ENCODE data around the gene DDX10. TPM values are rescaled to one million over a fixed set of nuclear protein-coding genes. Genes with fewer than 3 reads are reported as not detected.

The DDX10 gene
- total RNA-seq, 1 experiment from 2014 or later, result 43.4 TPM

DNA sequence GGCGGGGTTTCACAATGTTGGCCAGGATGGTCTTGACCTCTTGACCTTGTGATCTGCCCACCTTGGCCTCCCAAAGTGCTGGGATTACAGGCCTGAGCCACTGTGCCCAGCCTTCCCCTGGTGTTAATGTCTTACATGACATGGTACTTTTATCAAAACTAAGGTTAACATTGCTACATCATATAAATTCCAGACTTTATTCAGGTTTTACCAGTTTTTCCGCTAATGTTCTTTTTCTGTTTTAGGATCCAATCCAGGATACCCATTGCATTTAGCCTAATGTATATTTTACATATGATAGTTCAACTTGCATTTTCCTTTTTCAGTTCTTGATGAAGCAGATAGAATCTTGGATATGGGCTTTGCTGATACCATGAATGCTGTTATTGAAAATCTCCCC, 14.2 kb downstream of the DDX10 start:
- no peaks in the 10 kb centered on the region for H3K4me1 ChIP-seq
- H3K4me3 ChIP-seq, result no peak overlapping the region
- H3K9me3 ChIP-seq (replicated peaks), result no peaks in the 10 kb centered on the region
- no peak for DNase-seq
- peaks cover 20% of the 10 kb centered on the region for H3K36me3 ChIP-seq
- H3K27me3 ChIP-seq, result no peaks in the 10 kb centered on the region
- H3K27ac ChIP-seq, result no peak overlapping the region

DNA sequence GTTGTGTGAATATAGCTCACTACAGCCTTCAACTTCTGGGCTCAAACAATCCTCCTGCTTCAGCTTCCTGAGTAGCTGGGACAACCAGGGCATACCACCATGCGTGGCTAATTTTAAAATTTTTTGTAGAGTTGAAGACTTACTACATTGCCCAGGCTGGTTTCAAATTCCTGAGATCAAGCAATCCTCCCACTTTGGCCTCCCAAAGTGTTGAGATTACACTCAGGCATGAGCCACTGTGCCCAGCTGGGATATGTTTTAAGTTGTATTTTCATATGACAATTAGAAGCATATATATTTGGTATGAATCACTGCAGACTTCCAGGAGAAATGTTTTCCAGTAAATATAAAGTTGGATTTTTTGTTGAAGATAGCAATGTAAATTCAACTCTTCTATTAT, 15.4 kb downstream of the DDX10 start:
- Histone ChIP-seq H3K27ac (no peak overlapping the region), H3K27me3 (no peaks in the 10 kb centered on the region), H3K4me1 (no peaks in the 10 kb centered on the region), H3K36me3 (peaks cover 20% of the 10 kb centered on the region), H3K9me3 (replicated peaks) (no peaks in the 10 kb centered on the region), H3K4me3 (no peak overlapping the region)
- no peak for DNase-seq

DNA sequence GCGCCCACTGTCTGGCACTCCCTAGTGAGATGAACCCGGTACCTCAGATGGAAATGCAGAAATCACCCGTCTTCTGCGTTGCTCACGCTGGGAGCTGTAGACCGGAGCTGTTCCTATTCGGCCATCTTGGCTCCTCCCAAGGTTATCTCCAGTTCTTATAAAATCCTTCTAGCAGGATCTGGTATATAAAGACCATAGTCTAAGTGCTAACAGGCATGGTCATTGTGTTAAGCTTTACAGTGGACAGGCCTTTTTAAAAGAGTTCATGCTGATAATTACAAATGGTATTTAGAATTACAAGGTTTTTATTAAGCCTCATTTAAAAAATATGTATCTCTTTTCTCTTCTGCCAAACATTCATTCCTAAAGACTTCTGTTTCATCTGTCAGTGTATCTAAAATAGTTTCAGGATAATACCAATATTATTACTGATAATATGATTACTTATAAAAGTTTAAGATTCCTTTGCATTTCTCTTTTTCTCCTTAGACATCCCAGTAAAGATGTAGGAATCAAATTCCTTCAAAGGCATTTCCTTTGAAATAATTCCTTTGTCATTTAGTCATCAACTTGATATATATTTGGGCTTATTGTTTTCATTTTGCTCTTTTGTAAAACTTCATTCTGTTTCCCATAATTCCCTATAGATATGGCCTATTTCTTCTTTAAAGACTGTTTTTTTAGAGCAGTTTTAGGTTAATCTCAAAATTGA, 20.7 kb downstream of the DDX10 start:
- H3K27ac ChIP-seq, result no peak overlapping the region
- DNase-seq, result no peak

DNA sequence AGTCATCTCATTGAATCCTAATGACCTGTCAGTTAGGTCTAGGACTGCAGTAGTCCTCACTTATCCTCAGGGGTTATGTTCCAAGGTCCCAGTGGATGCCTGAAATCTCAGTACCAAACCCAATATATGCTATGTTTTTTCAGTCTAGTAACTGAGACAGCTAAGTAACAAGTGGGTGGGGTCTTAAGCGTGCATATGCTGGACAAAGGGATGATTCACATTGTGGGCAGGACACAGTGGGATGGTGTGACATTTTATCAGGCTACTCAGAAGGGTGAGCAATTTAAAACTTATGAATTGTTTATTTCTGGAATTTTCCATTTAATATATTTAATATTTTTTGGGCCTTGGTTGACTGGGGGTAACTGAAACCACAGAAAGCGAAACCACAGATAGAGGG, 29.0 kb downstream of the DDX10 start:
- no peaks in the 10 kb centered on the region for H3K27me3 ChIP-seq
- H3K27ac ChIP-seq, result no peak overlapping the region
- H3K4me1 ChIP-seq, result no peaks in the 10 kb centered on the region
- H3K4me3 ChIP-seq, result no peak overlapping the region
- DNase-seq, result no peak
- H3K9me3 ChIP-seq (replicated peaks), result no peaks in the 10 kb centered on the region
- peaks cover 17% of the 10 kb centered on the region for H3K36me3 ChIP-seq

More for the DNA sequence above, 20.7 kb downstream of the DDX10 start:
- Histone ChIP-seq H3K4me1 (no peaks in the 10 kb centered on the region), H3K27me3 (no peaks in the 10 kb centered on the region), H3K9me3 (replicated peaks) (no peaks in the 10 kb centered on the region), H3K4me3 (no peak overlapping the region), H3K36me3 (peaks cover 4% of the 10 kb centered on the region; the same call in 1 of the 2 replicates)

DNA sequence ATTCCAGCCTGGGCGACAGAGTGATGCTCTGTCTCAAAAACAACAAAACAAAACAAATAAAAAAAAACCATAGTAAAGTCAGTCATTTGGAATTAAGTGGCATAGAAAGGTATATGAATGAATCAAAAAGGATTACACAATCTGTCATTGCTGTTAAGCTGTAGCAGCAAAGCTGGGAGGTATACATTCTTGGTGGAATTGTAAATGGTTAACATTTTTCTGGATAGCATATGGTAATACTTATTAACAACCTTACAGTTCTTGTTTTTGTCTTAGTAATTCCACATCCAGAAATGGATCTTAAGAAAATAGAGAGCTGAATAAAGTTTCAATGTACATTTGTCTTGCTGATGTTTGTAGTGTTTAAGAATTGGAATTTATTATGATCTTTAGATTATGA, 30.0 kb downstream of the DDX10 start:
- no peaks in the 10 kb centered on the region for H3K27me3 ChIP-seq
- no peak overlapping the region for H3K4me3 ChIP-seq
- H3K27ac ChIP-seq, result no peak overlapping the region
- no peak for DNase-seq
- H3K9me3 ChIP-seq (replicated peaks), result no peaks in the 10 kb centered on the region
- peaks cover 14% of the 10 kb centered on the region for H3K36me3 ChIP-seq
- no peaks in the 10 kb centered on the region for H3K4me1 ChIP-seq

DNA sequence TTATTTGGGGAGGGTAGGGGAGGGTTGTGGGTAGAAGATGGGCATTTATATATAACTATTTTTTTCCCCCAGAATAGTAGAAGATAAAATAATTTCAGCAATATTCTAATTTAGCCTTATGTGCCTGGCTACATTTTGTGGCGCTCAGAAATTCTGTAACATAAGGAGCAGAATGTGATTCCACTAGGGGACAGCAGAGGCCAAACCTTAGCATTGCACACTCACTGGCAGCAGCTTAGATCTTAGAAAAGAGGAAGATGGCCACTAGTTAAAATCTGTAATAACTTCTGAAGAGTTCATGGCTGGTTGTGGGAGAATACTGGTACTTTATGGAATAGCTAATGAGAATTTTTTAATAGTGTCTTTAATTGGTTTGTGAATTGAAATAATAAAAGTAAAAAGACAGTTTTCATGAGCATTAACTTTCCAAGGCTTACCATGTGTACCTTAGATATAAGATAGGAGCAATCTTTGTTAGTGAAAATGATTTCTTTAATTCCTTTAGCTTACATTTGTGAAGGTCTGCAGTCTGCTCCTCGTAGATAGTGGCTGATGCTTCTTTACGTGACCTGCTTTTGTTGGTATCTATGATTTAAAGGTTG, 33.1 kb downstream of the DDX10 start:
- no peaks in the 10 kb centered on the region for H3K9me3 ChIP-seq (replicated peaks)
- H3K4me3 ChIP-seq, result no peak overlapping the region
- no peaks in the 10 kb centered on the region for H3K4me1 ChIP-seq
- H3K36me3 ChIP-seq, result peaks cover 11% of the 10 kb centered on the region
- peak; percentile 18 to 59 for DNase-seq
- no peaks in the 10 kb centered on the region for H3K27me3 ChIP-seq
- no peak overlapping the region for H3K27ac ChIP-seq

DNA sequence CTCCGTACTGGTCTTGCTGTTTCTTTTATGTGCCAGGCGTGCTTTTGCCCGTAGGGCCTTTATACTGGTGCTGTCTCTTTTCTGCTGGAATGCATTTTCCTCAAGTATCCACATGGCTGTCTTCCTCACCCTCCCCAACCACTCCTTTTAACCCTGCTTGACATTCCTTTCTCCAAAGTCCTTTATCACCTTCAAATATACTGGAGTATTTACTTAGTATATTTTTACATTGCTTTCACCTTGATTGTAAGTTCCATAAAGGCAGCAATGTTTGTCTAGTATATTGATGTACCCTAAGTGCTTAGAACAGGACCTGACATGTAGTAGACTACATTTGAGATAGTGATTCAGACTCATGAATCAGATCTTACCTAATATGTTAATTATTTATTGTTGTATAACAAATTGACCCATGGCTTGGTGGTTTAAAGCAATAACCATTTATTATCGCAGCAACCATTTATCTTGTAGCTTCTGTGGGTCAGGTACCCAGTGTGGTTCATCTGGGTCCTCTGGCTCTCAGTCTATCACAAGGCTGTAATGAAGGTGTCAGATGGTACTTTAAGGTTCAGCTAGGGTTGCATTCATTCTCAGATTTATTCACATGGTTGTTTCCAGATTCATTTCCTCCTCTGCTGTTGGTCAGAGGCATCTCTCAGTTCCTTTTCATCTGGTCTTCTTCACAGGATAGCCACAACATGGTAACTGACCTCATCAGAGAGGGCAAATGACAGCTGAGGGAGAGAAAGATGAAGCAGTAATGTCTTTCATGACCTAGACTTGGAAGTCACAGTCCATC, 34.2 kb downstream of the DDX10 start:
- Histone ChIP-seq H3K4me3 (no peak overlapping the region), H3K27me3 (no peaks in the 10 kb centered on the region), H3K36me3 (peaks cover 5% of the 10 kb centered on the region), H3K27ac (no peak overlapping the region), H3K4me1 (no peaks in the 10 kb centered on the region), H3K9me3 (replicated peaks) (no peaks in the 10 kb centered on the region)
- DNase-seq, result no peak

DNA sequence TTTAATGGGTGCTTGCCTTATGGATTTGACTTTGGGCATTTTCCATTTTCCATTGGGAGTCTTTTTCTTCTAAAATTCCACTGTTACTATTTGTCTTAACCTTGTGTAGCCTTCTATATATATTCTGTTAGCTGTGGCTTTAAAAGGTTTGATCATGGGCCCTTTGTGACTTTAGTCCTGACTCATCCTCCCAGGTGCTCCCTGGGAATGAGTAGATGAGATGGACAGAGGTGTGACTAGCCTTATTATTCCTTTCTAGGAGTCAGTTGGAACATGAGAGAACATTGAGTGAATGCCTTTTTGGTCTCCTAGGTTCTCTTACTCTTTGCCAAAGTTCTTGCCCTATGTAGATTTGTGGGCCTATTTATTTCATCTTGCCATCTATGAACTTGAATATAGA, 39.0 kb downstream of the DDX10 start:
- peaks cover 28% of the 10 kb centered on the region for H3K36me3 ChIP-seq
- DNase-seq, result no peak
- H3K9me3 ChIP-seq (replicated peaks), result no peaks in the 10 kb centered on the region
- H3K4me3 ChIP-seq, result no peak overlapping the region
- no peaks in the 10 kb centered on the region for H3K27me3 ChIP-seq
- no peaks in the 10 kb centered on the region for H3K4me1 ChIP-seq
- H3K27ac ChIP-seq, result no peak overlapping the region

DNA sequence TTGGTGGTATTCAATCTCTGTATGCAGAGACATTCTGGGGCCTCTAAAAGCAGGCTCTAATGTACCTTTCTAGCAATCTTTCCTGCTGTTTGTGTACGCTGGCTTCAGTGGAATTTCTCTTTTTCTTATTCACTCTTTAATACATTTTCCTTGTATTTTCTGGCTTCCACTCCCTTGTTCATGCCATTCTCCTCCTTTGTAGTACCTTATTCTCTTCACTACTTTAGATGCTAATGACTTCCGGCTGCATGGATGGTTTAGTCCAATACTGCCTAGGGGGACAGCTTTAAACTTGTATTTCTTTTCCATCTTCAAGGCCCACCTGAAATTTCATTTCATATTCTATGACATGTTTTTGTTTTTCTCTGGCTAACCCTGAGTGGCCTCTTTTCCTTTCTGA, 40.2 kb downstream of the DDX10 start:
- no peak overlapping the region for H3K4me3 ChIP-seq
- no peak for DNase-seq
- no peaks in the 10 kb centered on the region for H3K27me3 ChIP-seq
- no peaks in the 10 kb centered on the region for H3K4me1 ChIP-seq
- no peaks in the 10 kb centered on the region for H3K9me3 ChIP-seq (replicated peaks)
- H3K36me3 ChIP-seq, result peaks cover 36% of the 10 kb centered on the region
- no peak overlapping the region for H3K27ac ChIP-seq

DNA sequence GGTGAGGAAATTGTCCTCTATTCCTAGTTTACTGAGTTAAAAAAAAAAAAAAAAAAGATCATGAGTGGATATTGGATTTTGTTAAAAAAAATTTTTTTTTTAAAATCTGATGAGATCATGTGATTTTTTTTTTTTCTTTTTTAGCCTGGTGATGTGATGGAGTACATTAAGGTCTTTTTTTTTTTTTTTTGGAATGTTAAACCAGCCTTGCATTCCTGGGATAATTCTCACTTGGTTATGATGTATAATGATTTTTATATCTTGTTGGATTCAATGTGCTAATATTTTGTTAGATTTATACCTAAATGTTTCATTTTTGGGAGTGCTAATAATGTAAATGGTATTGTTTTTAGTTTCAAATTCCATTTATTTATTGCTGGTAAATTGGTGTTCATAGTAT, 43.3 kb downstream of the DDX10 start:
- H3K9me3 ChIP-seq (replicated peaks), result no peaks in the 10 kb centered on the region
- H3K4me1 ChIP-seq, result no peaks in the 10 kb centered on the region
- H3K27me3 ChIP-seq, result no peaks in the 10 kb centered on the region
- H3K36me3 ChIP-seq, result peaks cover 34% of the 10 kb centered on the region
- H3K4me3 ChIP-seq, result no peak overlapping the region
- H3K27ac ChIP-seq, result no peak overlapping the region
- DNase-seq, result no peak

DNA sequence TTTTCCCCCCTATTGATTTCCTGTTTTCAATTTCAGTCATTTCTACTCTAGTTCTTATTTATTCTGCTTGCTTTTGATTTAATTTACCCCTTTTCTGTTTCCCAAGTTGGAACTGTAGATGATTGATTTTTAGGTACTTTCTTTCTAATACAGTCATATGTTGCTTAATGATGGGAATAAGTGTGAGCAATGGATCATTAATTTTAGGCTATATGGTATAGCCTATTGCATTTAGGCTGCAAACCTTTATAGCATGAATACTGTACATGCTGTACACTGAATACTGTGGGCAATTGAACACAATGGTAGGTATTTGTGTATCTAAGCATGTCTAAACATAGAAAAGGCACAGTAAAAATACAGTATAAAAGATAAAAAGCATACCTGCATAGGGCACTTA, 44.9 kb downstream of the DDX10 start:
- H3K27me3 ChIP-seq, result no peaks in the 10 kb centered on the region
- H3K4me3 ChIP-seq, result no peak overlapping the region
- no peaks in the 10 kb centered on the region for H3K9me3 ChIP-seq (replicated peaks)
- no peak for DNase-seq
- no peak overlapping the region for H3K27ac ChIP-seq
- H3K36me3 ChIP-seq, result peaks cover 34% of the 10 kb centered on the region
- H3K4me1 ChIP-seq, result no peaks in the 10 kb centered on the region

DNA sequence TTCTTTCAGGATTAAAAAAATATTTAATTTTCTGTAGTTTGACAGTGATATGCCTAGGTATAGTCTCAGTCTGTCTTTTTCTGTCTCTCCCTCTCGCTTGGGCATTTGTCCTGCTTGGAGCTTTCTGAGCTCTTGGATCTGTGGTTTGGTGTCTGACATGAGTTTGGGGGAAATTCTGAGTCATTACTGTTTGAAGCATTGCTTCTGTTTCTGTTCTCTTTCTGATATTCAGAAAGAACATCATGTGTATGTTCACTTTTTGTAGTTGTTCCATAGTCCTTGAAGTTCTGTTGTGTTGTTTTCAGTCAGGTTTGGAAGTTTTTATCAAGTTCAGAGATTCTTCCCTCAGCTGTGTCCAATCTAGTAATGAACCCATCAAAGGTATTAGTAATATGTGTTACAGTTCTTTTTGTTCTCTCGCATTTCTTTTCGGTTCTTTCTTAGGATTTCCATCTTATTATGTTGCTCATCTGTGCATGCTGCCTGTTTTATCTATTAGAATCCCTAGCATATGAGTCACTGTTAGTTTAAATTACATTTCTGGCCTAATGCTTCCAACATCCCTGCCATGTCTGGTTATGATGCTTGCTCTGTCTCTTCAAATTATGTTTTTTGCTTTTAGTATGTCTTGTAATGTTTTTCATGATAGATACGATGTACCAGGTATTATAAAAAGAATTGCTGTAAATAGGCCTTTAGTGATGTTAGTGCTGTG, 48.4 kb downstream of the DDX10 start:
- no peaks in the 10 kb centered on the region for H3K9me3 ChIP-seq (replicated peaks)
- H3K4me3 ChIP-seq, result no peak overlapping the region
- peaks cover 13% of the 10 kb centered on the region for H3K36me3 ChIP-seq
- H3K27ac ChIP-seq, result no peak overlapping the region
- no peaks in the 10 kb centered on the region for H3K4me1 ChIP-seq
- H3K27me3 ChIP-seq, result no peaks in the 10 kb centered on the region
- DNase-seq, result no peak

DNA sequence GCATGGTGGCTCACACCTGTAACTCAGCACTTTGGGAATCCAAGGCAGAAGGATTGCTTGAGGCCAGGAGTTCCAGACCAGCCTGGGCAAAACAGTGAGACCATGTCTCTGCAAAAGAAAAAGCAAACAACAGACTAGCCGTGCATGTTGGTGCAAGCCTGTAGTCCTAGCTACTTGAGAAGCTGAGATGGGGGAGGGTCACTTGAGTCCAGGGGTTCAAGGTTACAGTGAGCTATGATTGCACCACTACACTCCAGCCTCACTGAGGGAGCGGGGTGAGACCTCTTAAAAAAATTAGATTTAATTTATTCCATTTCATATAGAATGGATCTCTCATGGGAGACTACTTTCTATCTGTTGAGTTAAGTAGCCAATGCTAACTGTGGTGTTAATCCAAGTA, 50.4 kb downstream of the DDX10 start:
- no peak overlapping the region for H3K27ac ChIP-seq
- no peaks in the 10 kb centered on the region; the same call in 1 of the 2 replicates for H3K36me3 ChIP-seq
- H3K4me1 ChIP-seq, result no peaks in the 10 kb centered on the region
- no peak for DNase-seq
- no peaks in the 10 kb centered on the region for H3K27me3 ChIP-seq
- no peaks in the 10 kb centered on the region for H3K9me3 ChIP-seq (replicated peaks)
- H3K4me3 ChIP-seq, result no peak overlapping the region

DNA sequence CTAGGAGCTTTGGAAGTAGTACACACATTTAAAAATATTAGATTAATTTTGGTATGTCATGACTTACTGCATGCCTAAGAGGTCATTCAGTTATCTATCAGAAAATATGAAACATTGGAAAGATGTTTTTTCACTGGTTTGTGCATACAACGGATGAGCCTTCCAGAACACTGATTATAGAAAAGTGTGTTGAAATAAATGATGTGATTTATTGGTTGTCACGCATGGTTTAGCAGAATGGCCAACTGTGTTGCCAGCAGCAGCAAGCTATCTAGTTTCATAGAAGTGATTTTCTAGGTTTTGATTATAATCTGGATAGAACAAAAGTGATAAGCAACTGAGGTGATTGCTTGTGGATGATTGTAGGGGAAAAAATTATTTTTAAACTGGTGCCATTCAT, 53.6 kb downstream of the DDX10 start:
- H3K4me1 ChIP-seq, result no peaks in the 10 kb centered on the region
- no peaks in the 10 kb centered on the region for H3K27me3 ChIP-seq
- no peak for DNase-seq
- H3K9me3 ChIP-seq (replicated peaks), result no peaks in the 10 kb centered on the region
- peaks cover 5% of the 10 kb centered on the region; the same call in 1 of the 2 replicates for H3K36me3 ChIP-seq
- H3K4me3 ChIP-seq, result no peak overlapping the region
- H3K27ac ChIP-seq, result no peak overlapping the region
